OCI-LY3 (cell line): ENCODE measurements around the gene ZNF366.

Source experiments
- CTCF ChIP-seq: fragments of 200-600, 300-600 bp; sonication (generic); IDR thresholded peaks from 2 replicates; pipeline ENCODE4 v1.5.1; 2014; ENCODE audit warnings: antibody characterized with exemption, low read length, low read depth
- EZH2phosphoT487 ChIP-seq: fragments of 200-600 bp; shearing (Covaris generic); IDR thresholded peaks from 2 replicates; pipeline ENCODE4 v1.6.1; 2018; ENCODE audit warnings: antibody characterized with exemption, mixed run types, low read depth

- no peak for TF ChIP-seq CTCF
- TF ChIP-seq EZH2phosphoT487: no peak
These were observed 48.0 kb downstream of the ZNF366 start for GRCh38 chr5:72459089-72459661.
